GM18508 (cell line): ENCODE results near the gene LY86.
A peak's percentile ranks its signal among the peaks of the same experiment; 100 is the strongest.
"Not testable (repeated sequence)": the region's sequence is repeated elsewhere in the genome, so short reads cannot be mapped to it uniquely, and the experiment has no call there.

ENCODE experiments used
- ATAC-seq: cut with Tn5 transposase; IDR thresholded peaks from one replicate; pipeline ENCODE4 v1.9.1; 2021; ENCODE audit warnings: moderate number of reproducible peaks; ENCODE audit not compliant: insufficient read depth, unreplicated experiment

The LY86 gene

DNA sequence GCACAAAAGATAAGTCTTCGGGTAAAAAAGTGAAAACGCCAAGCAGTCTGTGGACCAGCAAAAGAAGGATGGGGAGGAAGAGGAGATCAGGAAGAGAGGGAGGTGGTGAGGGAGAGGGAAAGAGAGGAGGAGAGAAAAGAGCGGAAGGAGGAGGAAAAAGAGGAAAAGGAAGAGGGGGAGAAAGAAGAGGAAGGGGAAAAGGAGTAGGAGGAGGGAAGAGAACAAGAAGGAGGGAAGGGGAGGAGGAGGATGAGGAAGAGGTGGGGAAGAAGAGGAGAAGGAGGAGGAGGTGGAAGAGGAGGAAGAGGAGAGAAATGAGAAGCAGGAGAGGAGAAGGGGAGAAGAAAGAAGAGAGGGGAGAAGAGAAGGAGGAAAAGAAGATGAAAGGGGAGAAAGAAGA, 6.5 kb downstream of the LY86 start:
- no peak for ATAC-seq

- no peak for ATAC-seq
Observed at GRCh38 chr6:6595952-6596351, 7.4 kb downstream of the LY86 start.

DNA sequence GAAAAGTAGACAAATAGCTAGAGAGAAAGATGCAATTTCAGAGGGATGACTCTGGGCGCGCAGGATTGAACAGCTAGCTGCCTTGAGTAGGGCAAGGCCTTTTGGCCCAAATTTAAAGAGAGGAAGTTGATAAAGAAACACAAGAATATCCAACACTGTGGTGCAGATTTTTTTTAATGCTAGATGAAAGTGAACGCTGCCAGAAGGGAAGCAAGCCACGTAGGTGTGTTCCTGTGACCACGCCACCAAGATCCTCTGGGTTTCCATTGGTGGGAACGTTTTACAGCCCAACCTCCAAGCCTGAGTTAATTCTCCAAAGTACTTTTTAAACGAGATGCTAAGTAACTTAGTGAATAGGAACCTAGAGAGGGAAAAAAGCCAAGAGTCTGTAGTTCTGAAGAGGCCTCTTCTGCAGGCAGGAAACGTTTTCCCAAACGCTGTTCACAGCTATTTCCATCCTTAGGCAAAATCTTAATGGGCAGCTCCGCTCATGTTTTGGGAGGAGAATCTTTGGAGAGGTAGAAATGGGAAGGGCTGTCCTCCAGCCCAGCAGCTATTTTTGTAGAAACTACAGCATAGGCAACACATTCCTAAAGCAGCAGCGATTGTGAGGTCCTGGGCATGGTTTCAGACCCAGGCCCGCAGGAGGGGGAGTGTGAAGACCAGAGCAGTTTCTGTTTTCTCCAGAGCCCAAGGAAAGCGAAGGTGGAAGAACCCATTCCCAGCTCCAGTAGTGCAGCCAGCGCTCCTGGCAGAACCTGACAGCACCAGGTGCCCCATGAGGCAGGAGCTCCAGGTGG, 8.2 kb downstream of the LY86 start:
- no peak for ATAC-seq

DNA sequence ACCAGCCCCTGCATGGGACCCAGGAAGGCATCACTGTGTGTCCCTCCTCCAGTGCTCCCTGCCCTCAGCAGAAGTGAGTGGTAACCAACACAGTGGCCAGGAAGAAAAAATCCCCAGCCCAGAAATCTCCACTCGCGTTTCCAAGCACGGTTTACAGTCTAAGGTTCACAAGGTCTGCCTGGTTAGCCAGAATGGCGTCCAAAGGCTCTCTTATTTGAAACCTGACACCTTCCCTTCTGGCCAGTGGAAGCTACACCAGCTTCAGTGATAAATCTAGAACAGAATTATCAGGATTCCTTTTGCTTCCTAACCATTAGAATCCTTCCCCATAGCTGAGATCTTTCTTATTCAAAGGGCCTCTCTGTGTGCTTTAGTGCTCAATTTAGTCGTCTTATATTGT, 9.2 kb downstream of the LY86 start:
- ATAC-seq: no peak

GRCh38 chr6:6599468-6599873, 11.0 kb downstream of the LY86 start:
- ATAC-seq: no peak

DNA sequence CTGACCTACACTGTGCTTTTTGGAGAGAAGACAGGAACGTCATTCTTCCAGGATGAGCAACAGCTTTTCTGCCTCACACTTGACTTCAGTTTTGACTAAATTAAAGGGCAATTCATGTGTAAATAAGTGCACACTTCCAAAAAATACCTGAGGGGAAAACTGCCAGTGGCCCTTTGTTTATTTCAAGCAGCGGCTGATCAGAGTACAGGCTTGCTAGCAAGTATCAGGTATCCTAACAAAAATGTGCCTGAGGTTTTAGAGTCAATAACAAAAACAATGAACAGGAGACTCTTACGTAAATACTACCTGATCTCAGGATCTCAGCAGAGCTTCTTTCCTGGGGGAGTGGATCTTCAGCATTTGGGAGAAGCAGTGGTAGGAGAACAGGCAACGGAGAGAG, 12.4 kb downstream of the LY86 start:
- ATAC-seq: no peak

DNA sequence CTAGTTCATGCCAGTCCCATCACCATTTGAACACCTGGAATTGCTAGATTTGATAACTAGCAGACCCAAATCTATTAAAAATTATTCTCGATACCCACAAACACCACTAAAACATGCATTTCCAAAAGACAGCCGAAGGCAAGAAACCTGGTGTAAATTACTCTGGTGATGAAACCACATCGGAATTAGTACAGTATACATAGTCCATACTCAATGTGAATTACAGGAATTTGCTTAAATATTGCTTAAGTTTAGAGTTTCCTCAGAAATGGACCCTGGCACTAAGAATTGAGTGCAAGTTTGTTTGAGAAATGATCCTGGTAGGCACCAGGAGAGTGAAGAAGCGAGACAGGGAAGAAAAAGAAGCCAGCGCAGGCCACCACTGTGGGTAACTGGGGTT, 13.7 kb downstream of the LY86 start:
- ATAC-seq: no peak

GRCh38 chr6:6603317-6603716, 14.8 kb downstream of the LY86 start:
- ATAC-seq: no peak

DNA sequence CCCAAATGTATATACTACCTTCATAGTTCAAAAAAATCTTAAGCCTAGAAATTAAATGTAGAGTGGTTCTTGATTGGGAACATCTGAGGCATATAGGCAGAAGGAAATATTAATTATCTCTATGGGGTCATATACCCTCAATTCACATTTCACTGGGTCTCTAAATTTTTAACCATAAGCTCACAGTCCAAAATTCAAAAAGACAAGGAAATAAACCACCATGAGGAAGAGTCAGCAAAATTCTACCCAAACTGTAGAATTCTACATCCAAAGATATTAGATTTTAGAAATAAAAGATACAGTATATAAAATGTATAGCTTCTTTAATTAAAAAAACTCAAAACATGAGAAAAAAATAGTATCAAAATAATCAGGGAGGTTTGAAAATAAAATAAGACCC, 15.5 kb downstream of the LY86 start:
- no peak for ATAC-seq

- ATAC-seq: no peak
Observed at GRCh38 chr6:6604566-6604965, 16.0 kb downstream of the LY86 start.

- ATAC-seq: no peak
Observed at GRCh38 chr6:6605873-6606272, 17.4 kb downstream of the LY86 start.

- not testable (repeated sequence) for ATAC-seq
Observed at GRCh38 chr6:6606391-6607030, 18.0 kb downstream of the LY86 start.

DNA sequence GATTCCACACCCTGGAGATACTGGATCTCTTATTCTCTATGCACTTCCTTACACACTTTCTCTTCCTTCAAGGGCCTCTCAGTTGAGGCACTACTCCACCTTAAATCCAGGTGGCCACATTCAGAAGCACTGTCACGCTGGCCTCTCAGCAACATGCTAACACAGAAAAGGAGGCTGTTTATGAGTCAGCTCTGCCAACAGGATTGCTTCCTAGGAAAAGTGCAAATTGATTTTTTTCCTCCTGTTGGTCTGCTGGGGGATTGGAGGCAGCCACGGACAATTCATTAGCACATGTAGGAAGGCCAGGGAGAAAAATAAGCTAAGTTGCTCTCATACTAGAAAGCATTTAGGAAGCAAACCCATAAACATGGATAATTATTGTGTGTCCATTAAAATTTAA, 20.9 kb downstream of the LY86 start:
- no peak for ATAC-seq

GRCh38 chr6:6610031-6610591, 21.6 kb downstream of the LY86 start:
- peak; percentile 78 for ATAC-seq

- ATAC-seq: no peak
Observed at GRCh38 chr6:6611486-6611885, 23.0 kb downstream of the LY86 start.

DNA sequence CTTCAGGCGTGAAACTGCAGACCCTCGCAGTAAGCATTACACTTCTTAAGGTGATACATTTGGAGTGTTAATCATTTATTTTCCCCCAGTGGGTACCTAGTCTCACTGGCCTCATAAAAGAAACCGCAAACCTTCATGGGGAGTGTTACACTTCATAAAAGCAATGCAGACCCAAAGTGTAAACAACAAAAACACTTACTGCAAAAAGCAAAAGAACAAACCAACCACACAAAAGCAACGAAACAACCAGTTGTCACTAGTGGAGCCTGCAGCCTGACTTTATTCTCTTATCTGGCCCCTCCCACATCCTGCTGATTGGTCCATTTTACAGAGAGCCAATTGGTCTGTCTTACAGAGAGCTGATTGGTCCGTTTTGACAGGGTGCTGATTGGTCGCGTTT, 23.8 kb downstream of the LY86 start:
- ATAC-seq: no peak

DNA sequence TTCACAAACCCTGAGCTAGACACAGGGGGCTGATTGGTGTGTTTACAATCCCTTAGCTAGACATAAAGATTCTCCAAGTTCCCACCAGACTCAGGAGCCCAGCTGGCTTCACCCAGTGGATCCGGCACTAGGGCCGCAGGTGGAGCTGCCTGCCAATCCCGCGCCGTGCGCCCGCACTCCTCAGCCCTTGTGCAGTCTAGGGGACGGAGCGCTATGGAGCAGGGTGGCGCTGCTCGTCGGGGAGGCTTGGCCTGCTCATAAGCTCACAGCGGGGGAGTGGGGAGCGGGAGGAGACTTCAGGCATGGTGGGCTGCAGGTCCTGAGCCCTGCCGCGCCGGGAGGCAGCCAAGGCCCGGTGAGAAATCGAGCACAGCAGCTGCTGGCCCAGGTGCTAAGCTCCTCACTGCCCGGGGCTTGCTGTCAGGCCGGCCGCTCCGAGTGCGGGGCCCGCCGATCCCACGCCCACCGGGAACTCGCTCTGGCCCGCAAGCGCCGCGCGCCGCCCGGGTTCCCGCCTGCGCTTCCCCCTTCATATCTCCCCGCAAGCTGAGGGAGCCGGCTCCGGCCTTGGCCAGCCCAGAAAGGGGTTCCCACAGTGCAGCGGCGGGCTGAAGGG, 24.7 kb downstream of the LY86 start:
- not testable (repeated sequence) for ATAC-seq

GRCh38 chr6:6614096-6614982, 25.8 kb downstream of the LY86 start:
- ATAC-seq: no peak

GRCh38 chr6:6614983-6615349, 26.4 kb downstream of the LY86 start:
- ATAC-seq: no peak

- no peak for ATAC-seq
Observed at GRCh38 chr6:6616656-6617055, 28.1 kb downstream of the LY86 start.
